Measurements from ENCODE around the gene KDM4C. TPM values are rescaled to one million over a fixed set of nuclear protein-coding genes. Genes with fewer than 3 reads are reported as not detected.

The KDM4C gene
- total RNA-seq, 1 donor from 2014 or later = 16.5 TPM

GRCh38 chr9:7205806-7206205 is 448.0 kb downstream of the KDM4C start:
- TF ChIP-seq CTCF (conservative IDR thresholded peaks at IDR 0.05; ENCODE audit: low read depth, low read length) = no peak

GRCh38 chr9:7206221-7206758 is 448.5 kb downstream of the KDM4C start:
- TF ChIP-seq CTCF (conservative IDR thresholded peaks at IDR 0.05; ENCODE audit: low read depth, low read length) = no peak
- no peak for DNase-seq (ENCODE audit: low read depth)
- H3K4me3 ChIP-seq (ENCODE audit: low read depth, low read length) = no peak overlapping the region

More at GRCh38 chr9:7205806-7206205, 448.0 kb downstream of the KDM4C start:
- H3K4me3 ChIP-seq (ENCODE audit: low read depth, low read length) = no peak overlapping the region
- DNase-seq (ENCODE audit: low read depth) = no peak

- TF ChIP-seq CTCF (conservative IDR thresholded peaks at IDR 0.05; ENCODE audit: low read depth, low read length) = no peak
- DNase-seq (ENCODE audit: low read depth) = no peak
- H3K4me3 ChIP-seq (ENCODE audit: low read depth, low read length) = no peak overlapping the region
These were observed 451.4 kb downstream of the KDM4C start for GRCh38 chr9:7209016-7209715.

GRCh38 chr9:7209990-7210389 is 452.2 kb downstream of the KDM4C start:
- DNase-seq (ENCODE audit: low read depth) = no peak
- TF ChIP-seq CTCF (conservative IDR thresholded peaks at IDR 0.05; ENCODE audit: low read depth, low read length) = no peak
- no peak overlapping the region for H3K4me3 ChIP-seq (ENCODE audit: low read depth, low read length)

- no peak overlapping the region for H3K4me3 ChIP-seq (ENCODE audit: low read depth, low read length)
- no peak for DNase-seq (ENCODE audit: low read depth)
- no peak for TF ChIP-seq CTCF (conservative IDR thresholded peaks at IDR 0.05; ENCODE audit: low read depth, low read length)
These were observed 453.3 kb downstream of the KDM4C start for GRCh38 chr9:7210854-7211637.

GRCh38 chr9:7211657-7212056 is 453.9 kb downstream of the KDM4C start:
- DNase-seq (ENCODE audit: low read depth) = no peak
- no peak overlapping the region for H3K4me3 ChIP-seq (ENCODE audit: low read depth, low read length)
- no peak for TF ChIP-seq CTCF (conservative IDR thresholded peaks at IDR 0.05; ENCODE audit: low read depth, low read length)
